CD4-positive, CD25-positive, alpha-beta regulatory T cell (primary cell): Measurements from ENCODE around the gene WASF2. TPM values are rescaled to one million over a fixed set of nuclear protein-coding genes. Genes with fewer than 3 reads are reported as not detected.

Source experiments
- ATAC-seq, 2 donors: fragments of 150-1000 bp; cut with Tn5 transposase; one replicate each; pipeline ENCODE4 v1.10.0; 2021; ENCODE audit warnings: low read depth in 2 of 2, moderate number of reproducible peaks in 2 of 2, moderate library complexity in 1 of 2
- DNase-seq, 3 donors: peaks; one replicate each; pipeline versions ENCODE4 v3.0.0 to v3.0.0-alpha.2; 2012 to 2022; ENCODE audit warnings: mixed read lengths in 1 of 3
- H3K27ac ChIP-seq: one replicate; pipeline ENCODE4 v1.7.0; 2013; ENCODE audit warnings: mild to moderate bottlenecking, low read length; ENCODE audit not compliant: insufficient read depth, poor library complexity, severe bottlenecking
- H3K27me3 ChIP-seq: one replicate; pipeline ENCODE4 v1.7.0; 2013; ENCODE audit warnings: low read length; ENCODE audit not compliant: control insufficient read depth, insufficient read depth
- H3K36me3 ChIP-seq: one replicate; pipeline ENCODE4 v1.7.0; 2013; ENCODE audit warnings: mild to moderate bottlenecking, low read length, moderate library complexity; ENCODE audit not compliant: control insufficient read depth, insufficient read depth
- H3K4me1 ChIP-seq: 2 replicates; pipeline ENCODE4 v1.7.0; 2013; ENCODE audit warnings: mild to moderate bottlenecking, low read length; ENCODE audit not compliant: insufficient read depth, control insufficient read depth, poor library complexity, severe bottlenecking
- H3K4me3 ChIP-seq: one replicate; pipeline ENCODE4 v1.7.0; 2013; ENCODE audit warnings: low read depth, mild to moderate bottlenecking, low read length, moderate library complexity
- H3K9me3 ChIP-seq, 2 experiments: 1 replicate in 1 of 2; 2 replicates in 1 of 2; pipeline ENCODE4 v1.7.0; 2013; ENCODE audit warnings: low read length in 2 of 2, mild to moderate bottlenecking in 1 of 2, moderate library complexity in 1 of 2; ENCODE audit not compliant: control insufficient read depth in 2 of 2
- H3K27ac Mint-ChIP-seq, 3 donors: one replicate each; pipeline ENCODE4 v1.8.0; 2020 to 2022; ENCODE audit warnings: mild to moderate bottlenecking in 3 of 3, mixed read lengths in 3 of 3, moderate library complexity in 2 of 3
- H3K27me3 Mint-ChIP-seq: one replicate; pipeline ENCODE4 v1.8.0; 2022; ENCODE audit warnings: mild to moderate bottlenecking, mixed read lengths
- H3K36me3 Mint-ChIP-seq: one replicate; pipeline ENCODE4 v1.8.0; 2020; ENCODE audit warnings: mixed read lengths
- H3K4me1 Mint-ChIP-seq, 4 donors: one replicate each; pipeline ENCODE4 v1.8.0; 2020 to 2022; ENCODE audit warnings: mixed read lengths in 4 of 4, mild to moderate bottlenecking in 1 of 4
- H3K4me3 Mint-ChIP-seq, 4 donors: one replicate each; pipeline ENCODE4 v1.8.0; 2020 to 2022; ENCODE audit warnings: mild to moderate bottlenecking in 4 of 4, mixed read lengths in 4 of 4, moderate library complexity in 3 of 4
- H3K9me3 Mint-ChIP-seq, 7 donors: one replicate each; pipeline ENCODE4 v1.8.0; 2020 to 2022; ENCODE audit warnings: mixed read lengths in 7 of 7, mild to moderate bottlenecking in 3 of 7, moderate library complexity in 2 of 7
- polyA plus RNA-seq, 4 donors: library from polyadenylated mRNA; unstranded; fragments of 300-500 nt; fragmentation: Illumina TruSeq; gene quantifications; one replicate each; pipeline ENCODE4 v1.2.3, GENCODE V29; 2021
- total RNA-seq: library from RNA; stranded (reverse); gene quantifications from one replicate; pipeline ENCODE4 v1.2.3, GENCODE V29; 2022

WASF2 gene
- total and polyA plus RNA-seq, 5 donors from 2014 or later: 55.3 to 175 (median 67.0) TPM

DNA sequence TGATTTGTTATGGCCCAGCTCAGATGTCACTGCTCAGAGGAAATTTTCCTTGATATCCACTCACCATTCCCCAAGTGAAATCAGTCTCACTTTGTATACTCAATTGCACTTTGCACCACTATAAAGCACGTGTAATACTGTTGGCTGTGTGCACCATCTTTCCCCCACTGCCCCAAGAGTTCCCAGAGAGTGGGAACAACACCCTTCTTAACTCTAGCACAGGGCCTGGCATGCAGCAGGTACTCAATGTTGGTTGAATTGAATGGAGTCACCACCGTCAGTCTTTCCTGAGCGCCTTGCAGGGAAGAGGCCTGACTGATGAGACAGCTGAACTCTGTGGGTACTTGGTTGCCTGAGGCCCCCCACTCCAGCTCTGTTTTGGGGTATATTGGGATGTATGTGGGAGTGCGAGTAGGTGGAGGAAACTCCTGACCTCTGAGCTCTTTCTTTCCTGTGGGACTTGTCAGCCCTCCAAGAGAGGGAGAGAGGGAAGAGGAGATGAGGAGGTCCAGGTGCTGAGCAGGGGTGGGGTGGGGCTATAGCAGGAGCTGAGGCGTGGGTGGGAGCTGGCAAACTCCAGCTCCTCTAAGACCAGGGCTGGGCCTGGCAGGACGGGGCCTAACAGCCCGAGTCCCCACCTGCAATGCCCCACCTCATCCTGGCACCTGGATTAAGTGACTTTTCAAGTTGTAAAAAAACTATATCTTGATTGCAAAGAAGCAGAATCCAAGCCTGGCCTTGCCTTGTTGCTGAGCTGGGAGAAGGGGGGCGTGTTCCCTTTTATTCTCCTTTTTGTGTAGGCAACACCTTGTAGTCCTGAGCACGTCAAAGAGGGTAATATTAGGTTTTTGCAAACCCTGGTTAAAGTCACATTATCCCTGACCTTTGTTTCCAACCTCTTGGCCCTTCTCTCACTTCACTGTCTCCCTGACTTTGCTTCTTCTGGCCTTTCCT lies 19.4 kb upstream of the WASF2 start:
- Histone ChIP-seq H3K4me1 (no peaks in the 10 kb centered on the region), H3K4me3 (no peak overlapping the region), H3K9me3 (no peaks in the 10 kb centered on the region), H3K27me3 (no peaks in the 10 kb centered on the region), H3K27ac (no peak overlapping the region), H3K36me3 (no peaks in the 10 kb centered on the region)
- no peak for DNase-seq
- Mint-ChIP-seq H3K9me3 (no peaks in the 10 kb centered on the region), H3K27ac (peak overlapping the region in 1 of 3 donors; percentile 25), H3K36me3 (no peaks in the 10 kb centered on the region), H3K27me3 (no peaks in the 10 kb centered on the region), H3K4me3 (no peak overlapping the region), H3K4me1 (no peaks in the 10 kb centered on the region)
- ATAC-seq: no peak

GRCh38 chr1:27507960-27508665 lies 18.1 kb upstream of the WASF2 start:
- Mint-ChIP-seq H3K9me3 (no peaks in the 10 kb centered on the region), H3K4me3 (no peak overlapping the region), H3K36me3 (no peaks in the 10 kb centered on the region), H3K27me3 (no peaks in the 10 kb centered on the region), H3K4me1 (no peaks in the 10 kb centered on the region), H3K27ac (peak overlapping the region in 2 of 3 donors; percentile 76 to 89)
- H3K27me3 ChIP-seq: no peaks in the 10 kb centered on the region
- DNase-seq (peak in 1 of 3 donors; percentile 31), ATAC-seq (no peak)
- no peaks in the 10 kb centered on the region for H3K36me3 ChIP-seq
- no peaks in the 10 kb centered on the region for H3K4me1 ChIP-seq
- H3K4me3 ChIP-seq: no peak overlapping the region
- H3K9me3 ChIP-seq: no peaks in the 10 kb centered on the region
- H3K27ac ChIP-seq: no peak overlapping the region

- H3K27ac Mint-ChIP-seq: peak overlapping the region in 1 of 3 donors; percentile 79
- no peak overlapping the region for H3K4me3 ChIP-seq
- no peaks in the 10 kb centered on the region for H3K27me3 ChIP-seq
- no peak for DNase-seq
- no peaks in the 10 kb centered on the region for H3K9me3 Mint-ChIP-seq
- no peak for ATAC-seq
- no peak overlapping the region for H3K27ac ChIP-seq
- H3K4me1 Mint-ChIP-seq: no peaks in the 10 kb centered on the region
- no peaks in the 10 kb centered on the region for H3K36me3 ChIP-seq
- H3K36me3 Mint-ChIP-seq: no peaks in the 10 kb centered on the region
- H3K4me1 ChIP-seq: no peaks in the 10 kb centered on the region
- no peaks in the 10 kb centered on the region for H3K27me3 Mint-ChIP-seq
- H3K9me3 ChIP-seq: no peaks in the 10 kb centered on the region
- no peak overlapping the region for H3K4me3 Mint-ChIP-seq
These were observed 16.7 kb upstream of the WASF2 start for GRCh38 chr1:27506703-27507102.

- no peaks in the 10 kb centered on the region for H3K9me3 ChIP-seq
- DNase-seq (no peak), ATAC-seq (no peak)
- peak overlapping the region in 1 of 3 donors; percentile 14 for H3K27ac Mint-ChIP-seq
- no peaks in the 10 kb centered on the region for H3K27me3 ChIP-seq
- H3K36me3 ChIP-seq: no peaks in the 10 kb centered on the region
- peaks cover 0 to 2% (median 0%) of the 10 kb centered on the region in 4 donors for H3K4me1 Mint-ChIP-seq
- H3K9me3 Mint-ChIP-seq: no peaks in the 10 kb centered on the region
- no peak overlapping the region for H3K27ac ChIP-seq
- H3K4me3 Mint-ChIP-seq: no peak overlapping the region
- no peaks in the 10 kb centered on the region for H3K4me1 ChIP-seq
- H3K36me3 Mint-ChIP-seq: no peaks in the 10 kb centered on the region
- no peaks in the 10 kb centered on the region for H3K27me3 Mint-ChIP-seq
- H3K4me3 ChIP-seq: no peak overlapping the region
These were observed 15.4 kb upstream of the WASF2 start for GRCh38 chr1:27505420-27505680.

GRCh38 chr1:27504588-27505419 lies 14.8 kb upstream of the WASF2 start:
- no peak overlapping the region for H3K27ac Mint-ChIP-seq
- no peak overlapping the region for H3K27ac ChIP-seq
- H3K4me3 Mint-ChIP-seq: no peak overlapping the region
- no peaks in the 10 kb centered on the region for H3K27me3 Mint-ChIP-seq
- no peak overlapping the region for H3K4me3 ChIP-seq
- no peaks in the 10 kb centered on the region for H3K36me3 Mint-ChIP-seq
- H3K27me3 ChIP-seq: no peaks in the 10 kb centered on the region
- ATAC-seq: no peak
- H3K9me3 Mint-ChIP-seq: no peaks in the 10 kb centered on the region
- DNase-seq: no peak
- no peaks in the 10 kb centered on the region for H3K36me3 ChIP-seq
- no peaks in the 10 kb centered on the region for H3K4me1 ChIP-seq
- H3K9me3 ChIP-seq: no peaks in the 10 kb centered on the region
- H3K4me1 Mint-ChIP-seq: peaks cover 0 to 2% (median 0%) of the 10 kb centered on the region in 4 donors

GRCh38 chr1:27503844-27504587 lies 14.0 kb upstream of the WASF2 start:
- Mint-ChIP-seq H3K27me3 (no peaks in the 10 kb centered on the region), H3K27ac (no peak overlapping the region), H3K4me1 (peaks cover 0 to 2% (median 0%) of the 10 kb centered on the region in 4 donors), H3K9me3 (no peaks in the 10 kb centered on the region), H3K4me3 (no peak overlapping the region), H3K36me3 (no peaks in the 10 kb centered on the region)
- no peak for DNase-seq
- H3K4me1 ChIP-seq: no peaks in the 10 kb centered on the region
- no peaks in the 10 kb centered on the region for H3K27me3 ChIP-seq
- H3K27ac ChIP-seq: no peak overlapping the region
- no peak overlapping the region for H3K4me3 ChIP-seq
- no peaks in the 10 kb centered on the region for H3K36me3 ChIP-seq
- no peak for ATAC-seq
- H3K9me3 ChIP-seq: no peaks in the 10 kb centered on the region

- Mint-ChIP-seq H3K4me3 (peak overlapping the region in 1 of 4 donors; percentile 79), H3K27me3 (no peaks in the 10 kb centered on the region), H3K27ac (peak overlapping the region in 2 of 3 donors; percentile 21 to 63), H3K4me1 (peaks cover 0 to 2% (median 0%) of the 10 kb centered on the region in 4 donors), H3K36me3 (no peaks in the 10 kb centered on the region), H3K9me3 (peaks cover 0 to 2% (median 0%) of the 10 kb centered on the region in 7 donors)
- Histone ChIP-seq H3K27ac (no peak overlapping the region), H3K27me3 (no peaks in the 10 kb centered on the region), H3K4me1 (no peaks in the 10 kb centered on the region), H3K4me3 (no peak overlapping the region), H3K36me3 (no peaks in the 10 kb centered on the region), H3K9me3 (no peaks in the 10 kb centered on the region)
- DNase-seq (no peak), ATAC-seq (no peak)
These were observed 13.1 kb upstream of the WASF2 start for GRCh38 chr1:27503033-27503432.
